ENCODE measurements around the gene RBKS. TPM values are rescaled to one million over a fixed set of nuclear protein-coding genes. Genes with fewer than 3 reads are reported as not detected.

The RBKS gene
- polyA plus RNA-seq, 1 of the 3 experiments (the other 2 are of a cell fraction), result 7.4 TPM

- H3K9me2 ChIP-seq, result no peaks in the 10 kb centered on the region
- H4K20me1 ChIP-seq (ENCODE audit: insufficient read depth), result no peaks in the 10 kb centered on the region
- H2AFZ ChIP-seq (ENCODE audit: low read depth), result no peak overlapping the region
- peaks cover 22% of the 10 kb centered on the region for H3K79me2 ChIP-seq (ENCODE audit: insufficient read depth)
- peak overlapping the region; percentile 78 to 100; a peak in 3 of 4 replicates for H3K4me3 ChIP-seq (ENCODE audit: low read depth in 2 of 2, low read length in 1 of 2)
- TF ChIP-seq RXRA (IDR thresholded peaks at IDR 0.05; ENCODE audit: borderline replicate concordance, low read depth) (peak; percentile 23; the same call in 1 of the 2 replicates), NRF1 (IDR thresholded peaks at IDR 0.05; ENCODE audit: low read depth, low read length) (no peak)
- H3K27ac ChIP-seq (ENCODE audit: low read depth in 2 of 2, low read length in 1 of 2), result peak overlapping the region in 1 of 2 experiments; percentile 93; a peak in 1 of 4 replicates
- peak overlapping the region; percentile 93 for H3K4me2 ChIP-seq
- ChIA-PET CTCF (interaction anchor here (1.2 to 1.8 kb wide), 3 partner anchors 188 to 505 kb away, joined by 3 to 5 read pairs (median 5); no protein-coding TSS in a partner anchor), POLR2A (interaction anchor here (1.5 to 2.0 kb wide), 2 partner anchors 188 to 499 kb away, joined by 4 to 13 read pairs; no protein-coding TSS in a partner anchor)
- no peaks in the 10 kb centered on the region for H3K27me3 ChIP-seq (ENCODE audit: insufficient read depth)
- H3F3A ChIP-seq (replicated peaks; ENCODE audit: insufficient read depth), result peaks cover 26% of the 10 kb centered on the region
- no peak overlapping the region for H3K9ac ChIP-seq
- H3K36me3 ChIP-seq (replicated peaks in 1 of 2; ENCODE audit: control insufficient read depth in 1 of 2, insufficient read depth in 2 of 2, low read length in 1 of 2), result peaks cover 0 to 20% of the 10 kb centered on the region in 2 experiments
- no peak for DNase-seq
- WGBS (ENCODE audit: low lambda C conversion rate), result 81% methylated on average over 5 of the region's 5 CpGs
- no peaks in the 10 kb centered on the region for H3K9me3 ChIP-seq
- peaks cover 4 to 15% of the 10 kb centered on the region in 2 experiments; a peak in 3 of 4 replicates for H3K4me1 ChIP-seq (ENCODE audit: control insufficient read depth in 1 of 2, insufficient read depth in 2 of 2, low read depth in 1 of 2, low read length in 1 of 2)
These were observed 1.5 kb upstream of the RBKS start for GRCh38 chr2:27891673-27892105.

GRCh38 chr2:27890924-27891672 is 911 bp upstream of the RBKS start:
- Histone ChIP-seq H3K4me2 (peak overlapping the region; percentile 93), H2AFZ (ENCODE audit: low read depth) (peak overlapping the region; percentile 88), H3K79me2 (ENCODE audit: insufficient read depth) (peaks cover 22% of the 10 kb centered on the region), H3K4me3 (ENCODE audit: low read depth in 2 of 2, low read length in 1 of 2) (peak overlapping the region; percentile 78 to 100), H3K9ac (peak overlapping the region; percentile 82), H3K9me3 (no peaks in the 10 kb centered on the region), H3K27ac (ENCODE audit: low read depth in 2 of 2, low read length in 1 of 2) (peak overlapping the region; percentile 93 to 97), H3K27me3 (ENCODE audit: insufficient read depth) (no peaks in the 10 kb centered on the region), H3K4me1 (ENCODE audit: control insufficient read depth in 1 of 2, insufficient read depth in 2 of 2, low read depth in 1 of 2, low read length in 1 of 2) (peaks cover 4 to 19% of the 10 kb centered on the region in 2 experiments; a peak in 3 of 4 replicates), H3K36me3 (replicated peaks in 1 of 2; ENCODE audit: control insufficient read depth in 1 of 2, insufficient read depth in 2 of 2, low read length in 1 of 2) (peaks cover 0 to 15% of the 10 kb centered on the region in 2 experiments), H4K20me1 (ENCODE audit: insufficient read depth) (no peaks in the 10 kb centered on the region), H3K9me2 (no peaks in the 10 kb centered on the region), H3F3A (replicated peaks; ENCODE audit: insufficient read depth) (peaks cover 28% of the 10 kb centered on the region)
- 16% methylated on average over 24 of the region's 24 CpGs for WGBS (ENCODE audit: low lambda C conversion rate)
- POLR2A ChIA-PET, result interaction anchor here (0.8 to 2.0 kb wide), 4 partner anchors 46 to 502 kb away, joined by 3 to 13 read pairs (median 4); partner anchors contain the start of gene FOSL2
- CTCF ChIA-PET, result interaction anchor here (1.4 to 2.1 kb wide), 6 partner anchors 35 to 505 kb away, joined by 3 to 6 read pairs (median 4); no protein-coding TSS in a partner anchor
- TF ChIP-seq MXI1 (IDR thresholded peaks at IDR 0.05; ENCODE audit: low read depth, low read length), result peak; percentile 81; the same call in 1 of the 2 replicates
- TF ChIP-seq RCOR1 (IDR thresholded peaks at IDR 0.05; ENCODE audit: low read length), result peak; percentile 66; the same call in 1 of the 2 replicates
- TF ChIP-seq MAX (IDR thresholded peaks at IDR 0.05; ENCODE audit: low read depth), result peak; percentile 86
- TF ChIP-seq USF1 (IDR thresholded peaks at IDR 0.05; ENCODE audit: borderline replicate concordance, low read depth), result peak; percentile 56; the same call in 1 of the 2 replicates
- no peak for TF ChIP-seq ZBTB33 (IDR thresholded peaks at IDR 0.05; ENCODE audit: borderline replicate concordance, low read depth)
- 0 out of 2 replicates have a peak, but pooled peaks have one; percentile 29 for TF ChIP-seq TAF1 (IDR thresholded peaks at IDR 0.05; ENCODE audit: borderline replicate concordance, low read depth, low read length)
- peak; percentile 70 for TF ChIP-seq GABPA (IDR thresholded peaks at IDR 0.05; ENCODE audit: low read depth)
- no peak for TF ChIP-seq SMC3 (IDR thresholded peaks at IDR 0.05; ENCODE audit: low read depth, low read length)
- peak; percentile 9 for TF ChIP-seq CHD2 (IDR thresholded peaks at IDR 0.05; ENCODE audit: low read length, partially characterized antibody)
- no peak for TF ChIP-seq RXRA (IDR thresholded peaks at IDR 0.05; ENCODE audit: borderline replicate concordance, low read depth)
- no peak for TF ChIP-seq FOSL2 (IDR thresholded peaks at IDR 0.05; ENCODE audit: borderline replicate concordance, low read depth)
- peak; percentile 88 for DNase-seq

Measured in SK-N-SH (cell line).